Measurements from ENCODE around the gene EFCAB11. TPM values are rescaled to one million over a fixed set of nuclear protein-coding genes. Genes with fewer than 3 reads are reported as not detected.

The EFCAB11 gene
- total RNA-seq, 6 experiments from 2014 or later = 1.7 to 4.7 (median 3.2) TPM

- ATAC-seq = no peak
- 27% methylated on average over 3 of the region's 3 CpGs for WGBS (ENCODE audit: insufficient coverage, low coverage, low lambda C conversion rate, missing lambda C conversion rate)
- no peak for DNase-seq
- H3K27me3 ChIP-seq = no peaks in the 10 kb centered on the region
- no peaks in the 10 kb centered on the region for H3K36me3 ChIP-seq
- H3K9me3 ChIP-seq = no peaks in the 10 kb centered on the region
- no peak overlapping the region for H3K27ac ChIP-seq
- intact Hi-C loops (cut with DNase I) = loop anchor here in 1 of 2 donors (10.0 kb wide), 2 partner anchors 352 to 742 kb away; partner anchors contain the start of gene FOXN3
- H3K4me3 ChIP-seq = no peak overlapping the region
- H3K4me1 ChIP-seq = no peaks in the 10 kb centered on the region
- no peak for TF ChIP-seq CTCF (IDR thresholded peaks at IDR 0.05)
- no peak for TF ChIP-seq POLR2A (IDR thresholded peaks at IDR 0.05)
These were observed 187.4 kb downstream of the EFCAB11 start for GRCh38 chr14:89767131-89767530.

- intact Hi-C loops (cut with DNase I) = loop anchor here in 1 of 2 donors (10.0 kb wide), 2 partner anchors 351 to 741 kb away; partner anchors contain the start of gene FOXN3
- ATAC-seq (no peak), DNase-seq (no peak)
- Histone ChIP-seq H3K4me1 (no peaks in the 10 kb centered on the region), H3K9me3 (no peaks in the 10 kb centered on the region), H3K27ac (no peak overlapping the region), H3K4me3 (no peak overlapping the region), H3K27me3 (no peaks in the 10 kb centered on the region), H3K36me3 (no peaks in the 10 kb centered on the region)
- 72% methylated on average over 3 of the region's 3 CpGs for WGBS (ENCODE audit: insufficient coverage, low coverage, low lambda C conversion rate, missing lambda C conversion rate)
- TF ChIP-seq CTCF (IDR thresholded peaks at IDR 0.05) (no peak), POLR2A (IDR thresholded peaks at IDR 0.05) (no peak)
These were observed 189.2 kb downstream of the EFCAB11 start for GRCh38 chr14:89765346-89765745.

GRCh38 chr14:89760086-89760485, 194.4 kb downstream of the EFCAB11 start:
- Histone ChIP-seq H3K36me3 (no peaks in the 10 kb centered on the region), H3K4me1 (no peaks in the 10 kb centered on the region), H3K9me3 (no peaks in the 10 kb centered on the region), H3K4me3 (no peak overlapping the region), H3K27ac (no peak overlapping the region), H3K27me3 (no peaks in the 10 kb centered on the region)
- intact Hi-C loops (cut with DNase I) = loop anchor here in 1 of 2 donors (10.0 kb wide), 2 partner anchors 345 to 735 kb away; partner anchors contain the start of gene FOXN3
- no peak for ATAC-seq
- DNase-seq = no peak
- TF ChIP-seq CTCF (IDR thresholded peaks at IDR 0.05) (no peak), POLR2A (IDR thresholded peaks at IDR 0.05) (no peak)
- WGBS (ENCODE audit: insufficient coverage, low coverage, low lambda C conversion rate, missing lambda C conversion rate) = 67% methylated on average over 7 of the region's 7 CpGs

- no peak overlapping the region for H3K27ac ChIP-seq
- TF ChIP-seq CTCF (IDR thresholded peaks at IDR 0.05) = no peak
- no peak for TF ChIP-seq POLR2A (IDR thresholded peaks at IDR 0.05)
- ATAC-seq = no peak
These were observed 197.1 kb downstream of the EFCAB11 start for GRCh38 chr14:89757313-89757939.

More at GRCh38 chr14:89757313-89757939, 197.1 kb downstream of the EFCAB11 start:
- Histone ChIP-seq H3K4me3 (no peak overlapping the region), H3K4me1 (no peaks in the 10 kb centered on the region), H3K36me3 (no peaks in the 10 kb centered on the region), H3K9me3 (no peaks in the 10 kb centered on the region), H3K27me3 (no peaks in the 10 kb centered on the region)
- DNase-seq = no peak
- intact Hi-C loops (cut with DNase I) = no loop called here
- WGBS (ENCODE audit: insufficient coverage, low coverage, low lambda C conversion rate, missing lambda C conversion rate) = 63% methylated on average over 4 of the region's 5 CpGs
